K562 (cell line): Measurements from ENCODE around the gene ZBTB49. TPM values are rescaled to one million over a fixed set of nuclear protein-coding genes. Genes with fewer than 3 reads are reported as not detected.
A peak's percentile ranks its signal among the peaks of the same experiment; 100 is the strongest.

Experiments used
- HDAC6 ChIP-seq: IDR thresholded peaks from 2 replicates; pipeline ENCODE4 v1.6.1; 2012; ENCODE audit warnings: low read depth, mild to moderate bottlenecking, control low read depth, inconsistent platforms, low read length, moderate library complexity
- HNRNPL ChIP-seq: fragments of 200-400 bp; formaldehyde crosslinking; IDR thresholded peaks from 2 replicates; pipeline ENCODE4 v1.6.1; 2017; ENCODE audit warnings: low read depth, mild to moderate bottlenecking, low read length
- ILF3 ChIP-seq: fragments of 450-650 bp; IDR thresholded peaks from 2 replicates; pipeline ENCODE4 v1.6.1; 2018; ENCODE audit warnings: antibody characterized with exemption, mild to moderate bottlenecking, moderate library complexity, borderline replicate concordance
- JUNB ChIP-seq: fragments of 450-650 bp; formaldehyde crosslinking; conservative IDR thresholded peaks from 2 replicates; pipeline ENCODE4 v1.4.0; 2020; ENCODE audit warnings: mild to moderate bottlenecking
- KHSRP ChIP-seq: fragments of 450-650 bp; IDR thresholded peaks from 2 replicates; pipeline ENCODE4 v1.6.1; 2017
- KLF16 ChIP-seq: IDR thresholded peaks from 2 replicates; pipeline ENCODE4 v1.6.1; 2016; ENCODE audit warnings: antibody characterized with exemption
- LARP7 ChIP-seq: fragments of 450-650 bp; IDR thresholded peaks from 2 replicates; pipeline ENCODE4 v1.6.1; 2016
- MBD2 ChIP-seq: sonication (generic); IDR thresholded peaks from 2 replicates; pipeline ENCODE4 v1.6.1; 2016; ENCODE audit warnings: low read depth, borderline replicate concordance
- NONO ChIP-seq, 2 experiments: fragments of 200-400 bp in 1 of 2; fragments of 450-650 bp in 1 of 2; formaldehyde crosslinking in 1 of 2; IDR thresholded peaks; 2 replicates each; pipeline ENCODE4 v1.6.1; 2017; ENCODE audit warnings: low read depth in 2 of 2, mild to moderate bottlenecking in 2 of 2, moderate library complexity in 2 of 2, low read length in 1 of 2
- RBFOX2 ChIP-seq: fragments of 200-400 bp; formaldehyde crosslinking; IDR thresholded peaks from 2 replicates; pipeline ENCODE4 v1.6.1; 2017; ENCODE audit warnings: low read depth, mild to moderate bottlenecking, low read length, moderate library complexity
- RBM14 ChIP-seq: fragments of 200-400 bp; formaldehyde crosslinking; IDR thresholded peaks from 2 replicates; pipeline ENCODE4 v1.6.1; 2018; ENCODE audit warnings: low read depth, mild to moderate bottlenecking, low read length, moderate library complexity, borderline replicate concordance; ENCODE audit not compliant: insufficient read depth
- RBM15 ChIP-seq: fragments of 200-400 bp; formaldehyde crosslinking; IDR thresholded peaks from 2 replicates; pipeline ENCODE4 v1.6.1; 2018; ENCODE audit warnings: mild to moderate bottlenecking, low read length, moderate library complexity; ENCODE audit not compliant: insufficient read depth
- SMAD2 ChIP-seq: fragments of 150-350 bp; IDR thresholded peaks from 2 replicates; pipeline ENCODE4 v1.6.1; 2014; ENCODE audit warnings: low read depth, mild to moderate bottlenecking, low read length
- ZBTB11 ChIP-seq, 3 experiments: fragments of 200-800 bp in 1 of 3; fragments of 250-450 bp in 1 of 3; fragments of 450-650 bp in 1 of 3; sonication (Bioruptor Pico) in 1 of 3; sonication (Bioruptor generic) in 1 of 3; formaldehyde crosslinking in 1 of 3; IDR thresholded peaks; 2 replicates each; pipeline versions ENCODE4 v1.6.1 to v1.8.0; 2016 to 2022; ENCODE audit warnings: mild to moderate bottlenecking in 2 of 3, missing genetic modification characterization in 2 of 3, missing compliant biosample characterization in 1 of 3, moderate library complexity in 1 of 3
- ZFP91 ChIP-seq: sonication (generic); formaldehyde crosslinking; IDR thresholded peaks from 2 replicates; pipeline ENCODE4 v1.8.0; 2022; ENCODE audit warnings: mild to moderate bottlenecking, missing genetic modification reagents
- ZNF143 ChIP-seq: sonication (generic); formaldehyde crosslinking; IDR thresholded peaks from 2 replicates; pipeline ENCODE4 v1.9.0; 2022; ENCODE audit warnings: mild to moderate bottlenecking, missing genetic modification reagents
- ZNF197 ChIP-seq: fragments of 200-800 bp; sonication (Bioruptor generic); IDR thresholded peaks from 2 replicates; pipeline ENCODE4 v1.6.1; 2016; ENCODE audit warnings: low read depth, missing genetic modification characterization, missing compliant biosample characterization
- ZNF232 ChIP-seq: sonication (generic); formaldehyde crosslinking; IDR thresholded peaks from 2 replicates; pipeline ENCODE4 v1.8.0; 2022; ENCODE audit warnings: mild to moderate bottlenecking, missing genetic modification reagents
- ZZZ3 ChIP-seq: fragments of 450-650 bp; IDR thresholded peaks from 2 replicates; pipeline ENCODE4 v1.6.1; 2016; ENCODE audit warnings: antibody characterized with exemption, mild to moderate bottlenecking, moderate library complexity
- polyA plus RNA-seq, 8 experiments: library from polyadenylated mRNA; depleted of rRNA in 4 of 8; stranded (reverse) in 5 of 8; unstranded in 3 of 8; fragments of >200 nt; fragmentation: Nextera tagmentation in 2 of 8; fragmentation: Illumina TruSeq in 1 of 8; extraction: Ambion mirVana in 2 of 8; extraction: Trizol in 1 of 8; gene quantifications; 2 replicates each; pipeline versions ENCODE4 v1.2.1 to v1.2.3, GENCODE V29; 2011 to 2014; ENCODE audit warnings: inconsistent platforms in 1 of 8, missing spikeins in 1 of 8
- total RNA-seq, 7 experiments: library from RNA; depleted of rRNA in 6 of 7; stranded (reverse); fragments of >200 nt in 6 of 7; fragmentation: Illumina TruSeq in 2 of 7; extraction: Trizol in 2 of 7; gene quantifications; 2 replicates each; pipeline versions ENCODE4 v1.2.1 to v1.2.3, GENCODE V29; 2011 to 2021; ENCODE audit warnings: low replicate concordance in 1 of 7
- TF ChIP-seq, protein P1 (sequence below): sonication (generic); formaldehyde crosslinking; IDR thresholded peaks from 2 replicates; pipeline ENCODE4 v1.8.0; 2022; ENCODE audit warnings: missing genetic modification reagents, mild to moderate bottlenecking, borderline replicate concordance

Gene ZBTB49
- total and polyA plus RNA-seq, 9 of the 15 experiments (the other 6 are each of a cell fraction or from before 2014, with no cell fraction given), result 0.49 to 8.0 (median 4.2) TPM

- TF ChIP-seq RBM15 (no peak), ZNF197 (CRISPR knock-in tag) (peak; percentile 51; the same call in 1 of the 2 replicates), HDAC6 (no peak), RBM14 (no peak), MBD2 (peak; percentile 85; the same call in 1 of the 2 replicates), LARP7 (no peak), ZZZ3 (0 out of 2 replicates have a peak, but pooled peaks have one; percentile 68), ILF3 (no peak), KHSRP (peak; percentile 57; the same call in 1 of the 2 replicates), RBFOX2 (peak; percentile 99), SMAD2 (no peak), HNRNPL (no peak), NONO (IDR thresholded peaks at IDR 0.05; ENCODE audit: low read depth in 2 of 2, low read length in 1 of 2) (peak; percentile 16 to 55; a peak in 1 of 4 replicates), JUNB (no peak), KLF16 (no peak; the same call in 1 of the 2 replicates), ZFP91 (CRISPR knock-in tag) (peak; percentile 72; the same call in 1 of the 2 replicates), ZNF143 (CRISPR knock-in tag) (no peak), ZBTB11 (CRISPR knock-in tag; IDR thresholded peaks at IDR 0.05) (peak; percentile 91 to 99 (median 92); a peak in 5 of 6 replicates), ZNF232 (no peak)
- TF ChIP-seq, protein P1, sequence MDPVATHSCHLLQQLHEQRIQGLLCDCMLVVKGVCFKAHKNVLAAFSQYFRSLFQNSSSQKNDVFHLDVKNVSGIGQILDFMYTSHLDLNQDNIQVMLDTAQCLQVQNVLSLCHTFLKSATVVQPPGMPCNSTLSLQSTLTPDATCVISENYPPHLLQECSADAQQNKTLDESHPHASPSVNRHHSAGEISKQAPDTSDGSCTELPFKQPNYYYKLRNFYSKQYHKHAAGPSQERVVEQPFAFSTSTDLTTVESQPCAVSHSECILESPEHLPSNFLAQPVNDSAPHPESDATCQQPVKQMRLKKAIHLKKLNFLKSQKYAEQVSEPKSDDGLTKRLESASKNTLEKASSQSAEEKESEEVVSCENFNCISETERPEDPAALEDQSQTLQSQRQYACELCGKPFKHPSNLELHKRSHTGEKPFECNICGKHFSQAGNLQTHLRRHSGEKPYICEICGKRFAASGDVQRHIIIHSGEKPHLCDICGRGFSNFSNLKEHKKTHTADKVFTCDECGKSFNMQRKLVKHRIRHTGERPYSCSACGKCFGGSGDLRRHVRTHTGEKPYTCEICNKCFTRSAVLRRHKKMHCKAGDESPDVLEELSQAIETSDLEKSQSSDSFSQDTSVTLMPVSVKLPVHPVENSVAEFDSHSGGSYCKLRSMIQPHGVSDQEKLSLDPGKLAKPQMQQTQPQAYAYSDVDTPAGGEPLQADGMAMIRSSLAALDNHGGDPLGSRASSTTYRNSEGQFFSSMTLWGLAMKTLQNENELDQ (CRISPR knock-in tag), result no peak
Observed at GRCh38 chr4:4248029-4248884, 41.8 kb upstream of the ZBTB49 start, which contains the start of gene TMEM128 (continued).
